Retinal pigment epithelial cell (primary cell): ENCODE results near the gene PLEKHA7.

Source experiments
- DNase-seq: peaks from one replicate; pipeline ENCODE4 v3.0.0-alpha.2; 2010; ENCODE audit warnings: low read depth
- H3K4me3 ChIP-seq: 2 replicates; pipeline ENCODE4 v1.5.1; 2011; ENCODE audit warnings: mild to moderate bottlenecking, low read length, control low read depth, moderate library complexity
- TF ChIP-seq, protein P1 (sequence below): conservative IDR thresholded peaks from 2 replicates; pipeline ENCODE4 v1.5.1; 2011; ENCODE audit warnings: low read depth, low read length, control low read depth, inconsistent platforms

Gene PLEKHA7

DNA sequence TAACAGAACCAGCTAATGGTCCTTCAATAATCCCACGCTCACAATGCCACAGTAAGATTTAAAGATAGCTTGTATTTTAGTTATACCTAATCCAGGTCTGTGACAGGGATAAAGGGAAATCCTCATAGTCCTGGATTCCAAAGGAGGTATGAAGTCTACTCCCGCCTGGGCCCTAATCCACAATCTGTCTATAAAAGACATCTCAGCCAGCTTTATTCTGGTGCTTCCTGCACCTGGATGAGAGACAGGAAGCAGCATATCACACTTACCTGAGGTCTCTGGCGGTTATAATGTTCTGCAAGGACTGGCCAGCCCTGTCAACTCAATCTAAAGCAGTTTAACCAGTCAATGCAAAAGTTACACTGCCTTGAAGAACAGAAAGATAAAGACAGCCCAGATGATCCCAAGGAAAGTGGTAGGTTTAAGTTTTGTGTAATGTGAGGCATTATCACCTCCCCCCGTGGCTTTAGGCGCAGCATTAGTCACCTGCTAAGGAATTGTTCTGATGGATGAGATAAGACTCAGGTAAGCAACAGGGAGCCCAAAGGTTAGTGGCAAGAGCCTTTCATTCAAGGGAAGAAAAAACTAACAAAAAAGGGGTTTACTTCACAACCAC is 57.6 kb downstream of the PLEKHA7 start:
- TF ChIP-seq, protein P1, sequence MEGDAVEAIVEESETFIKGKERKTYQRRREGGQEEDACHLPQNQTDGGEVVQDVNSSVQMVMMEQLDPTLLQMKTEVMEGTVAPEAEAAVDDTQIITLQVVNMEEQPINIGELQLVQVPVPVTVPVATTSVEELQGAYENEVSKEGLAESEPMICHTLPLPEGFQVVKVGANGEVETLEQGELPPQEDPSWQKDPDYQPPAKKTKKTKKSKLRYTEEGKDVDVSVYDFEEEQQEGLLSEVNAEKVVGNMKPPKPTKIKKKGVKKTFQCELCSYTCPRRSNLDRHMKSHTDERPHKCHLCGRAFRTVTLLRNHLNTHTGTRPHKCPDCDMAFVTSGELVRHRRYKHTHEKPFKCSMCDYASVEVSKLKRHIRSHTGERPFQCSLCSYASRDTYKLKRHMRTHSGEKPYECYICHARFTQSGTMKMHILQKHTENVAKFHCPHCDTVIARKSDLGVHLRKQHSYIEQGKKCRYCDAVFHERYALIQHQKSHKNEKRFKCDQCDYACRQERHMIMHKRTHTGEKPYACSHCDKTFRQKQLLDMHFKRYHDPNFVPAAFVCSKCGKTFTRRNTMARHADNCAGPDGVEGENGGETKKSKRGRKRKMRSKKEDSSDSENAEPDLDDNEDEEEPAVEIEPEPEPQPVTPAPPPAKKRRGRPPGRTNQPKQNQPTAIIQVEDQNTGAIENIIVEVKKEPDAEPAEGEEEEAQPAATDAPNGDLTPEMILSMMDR, result no peak
- no peak overlapping the region for H3K4me3 ChIP-seq
- DNase-seq, result no peak

DNA sequence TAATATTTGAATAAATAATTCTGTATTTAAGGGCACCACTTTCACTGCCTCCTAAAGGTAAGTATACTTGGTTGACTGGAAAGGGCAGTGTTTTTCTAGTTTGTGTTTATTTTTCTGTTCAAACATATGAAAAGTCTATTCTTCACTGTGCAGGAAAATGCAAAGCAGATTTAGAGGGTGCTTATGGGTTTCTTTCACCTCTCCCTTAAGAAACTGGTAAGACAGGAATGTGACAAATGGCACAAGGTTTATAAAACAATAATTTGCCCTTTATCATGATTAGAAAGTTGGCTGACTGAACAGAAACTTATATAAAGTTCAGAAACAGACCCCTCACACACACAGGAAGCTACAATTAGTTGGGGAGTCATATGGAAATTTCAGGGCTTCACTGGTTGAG is 60.6 kb downstream of the PLEKHA7 start:
- H3K4me3 ChIP-seq, result no peak overlapping the region
- no peak for DNase-seq
- TF ChIP-seq, protein P1, result no peak

DNA sequence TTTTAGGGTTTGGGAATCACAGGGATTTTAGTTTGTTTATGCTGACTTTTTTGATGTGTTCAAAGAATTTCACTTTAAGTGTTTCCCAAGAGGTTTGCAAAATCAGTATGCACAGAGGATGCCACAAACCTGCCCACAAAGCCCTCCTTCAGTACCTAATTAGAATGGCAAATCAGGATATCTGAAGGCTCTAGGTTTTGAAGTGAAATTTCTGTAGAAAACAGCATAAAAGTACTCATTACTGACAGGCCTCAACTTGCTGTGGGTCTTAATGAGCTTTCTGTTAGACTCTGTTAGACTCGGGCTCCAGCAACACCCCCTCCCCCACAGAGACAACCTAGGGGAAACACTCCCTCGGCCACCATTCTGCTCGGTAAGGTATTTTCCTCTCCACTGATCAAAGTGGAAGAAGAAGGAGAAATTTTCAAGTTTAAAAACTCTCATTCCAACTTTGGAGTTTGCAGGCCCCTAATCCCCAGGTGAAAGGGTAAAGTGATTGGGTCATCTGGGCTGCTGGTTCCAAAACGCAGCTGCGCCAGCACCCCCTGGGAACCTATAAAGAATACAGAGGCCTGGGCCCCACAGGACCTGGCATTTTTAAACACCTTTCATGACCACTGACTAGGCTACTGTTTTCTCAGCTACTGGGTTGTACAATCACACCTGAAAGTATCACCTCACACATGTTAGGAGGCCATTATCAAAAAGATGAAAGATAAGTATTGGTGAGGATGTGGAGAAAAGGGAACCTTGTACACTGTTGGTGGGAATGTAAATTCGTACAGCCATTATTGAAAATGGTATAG is 67.5 kb downstream of the PLEKHA7 start:
- H3K4me3 ChIP-seq, result no peak overlapping the region
- DNase-seq, result no peak
- TF ChIP-seq, protein P1, result no peak

DNA sequence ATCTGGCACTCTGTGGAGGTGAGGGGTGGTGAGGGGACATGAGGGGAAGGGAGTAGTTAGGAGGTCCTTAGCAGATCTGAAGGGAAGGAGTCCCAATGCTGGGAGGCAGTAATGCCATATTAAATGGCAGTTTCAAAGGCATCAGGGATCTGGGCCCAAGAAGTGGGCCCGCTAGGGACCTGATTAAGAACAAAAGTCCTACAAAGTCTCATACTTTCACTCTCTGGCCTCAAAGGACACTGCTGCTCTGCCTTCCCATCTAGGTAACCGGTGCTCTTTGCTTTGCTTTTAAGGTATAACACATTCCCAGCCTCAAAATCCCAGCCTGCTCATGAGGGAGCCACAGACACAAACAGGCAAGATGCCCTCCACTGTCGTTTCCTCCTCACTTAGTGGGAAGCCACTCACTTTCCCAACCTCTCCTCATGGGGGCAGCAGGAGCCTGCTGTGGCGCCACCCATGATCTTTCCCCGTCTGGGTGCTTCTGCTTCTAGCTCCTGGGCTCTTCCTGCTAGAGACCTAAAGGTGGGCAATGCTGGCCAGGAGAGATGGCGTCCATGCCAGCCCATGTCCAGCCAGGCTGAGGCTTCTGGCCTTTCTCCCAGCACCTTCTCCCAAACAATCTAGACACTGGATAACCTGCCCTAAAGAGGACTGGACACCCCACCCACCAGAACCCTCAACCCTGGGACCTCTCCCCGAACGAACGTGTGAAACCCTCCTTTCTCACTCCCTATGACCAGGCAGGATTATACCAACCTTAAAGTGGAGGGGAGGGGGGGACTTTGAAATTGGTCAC is 68.3 kb downstream of the PLEKHA7 start:
- TF ChIP-seq, protein P1, result peak; percentile 93
- H3K4me3 ChIP-seq, result no peak overlapping the region
- no peak for DNase-seq

DNA sequence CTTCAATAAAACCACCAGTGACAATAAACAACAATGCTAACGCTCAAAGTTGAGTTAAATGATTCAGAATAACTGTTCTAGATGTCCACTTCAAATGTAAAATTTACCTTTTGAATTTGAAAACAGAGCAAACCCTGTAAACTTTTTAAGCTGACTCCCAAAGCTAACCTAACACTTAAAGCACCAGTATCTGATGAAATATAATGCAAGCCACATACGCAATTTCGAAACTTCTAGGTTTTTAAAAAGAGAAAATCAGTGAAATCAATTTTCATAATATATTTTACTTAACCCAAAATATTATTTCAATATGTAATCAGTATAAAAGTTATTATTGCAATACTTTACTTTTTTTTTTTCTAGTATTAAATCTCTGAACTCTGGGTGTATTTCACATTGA is 71.3 kb downstream of the PLEKHA7 start:
- no peak overlapping the region for H3K4me3 ChIP-seq
- no peak for DNase-seq
- TF ChIP-seq, protein P1, result no peak

DNA sequence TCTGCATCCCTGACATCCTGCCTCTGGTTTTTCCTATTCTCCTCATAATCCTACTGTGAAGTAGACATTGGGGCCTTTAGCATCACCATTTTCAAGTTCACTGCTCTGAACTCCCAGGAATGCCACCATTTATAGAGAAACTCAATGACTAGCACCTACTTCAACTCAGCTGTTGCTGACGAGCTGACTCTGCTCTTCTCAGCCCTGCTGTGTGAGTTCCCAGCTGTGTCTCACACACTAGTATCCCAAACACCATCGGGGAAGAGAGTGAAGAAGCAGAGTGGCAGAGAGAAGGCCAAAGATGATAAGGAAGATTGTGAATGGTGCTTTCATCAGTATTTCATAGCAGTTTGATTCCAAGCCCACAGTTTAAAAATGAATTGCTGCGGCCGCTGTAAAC is 71.9 kb downstream of the PLEKHA7 start:
- TF ChIP-seq, protein P1, result no peak
- no peak overlapping the region for H3K4me3 ChIP-seq
- no peak for DNase-seq
